GM23338 (cell line): Measurements from ENCODE around the gene C19orf47. TPM values are rescaled to one million over a fixed set of nuclear protein-coding genes. Genes with fewer than 3 reads are reported as not detected.

Experiments used
- ATAC-seq: fragments of 200-7000 bp; cut with Tn5 transposase; 3 replicates; pipeline ENCODE4 v1.9.1; 2020
- DNase-seq: peaks from one replicate; pipeline ENCODE4 v3.0.0-alpha.2; 2015; ENCODE audit warnings: low spot score
- H2AFZ ChIP-seq: fragments of 200-600 bp; sonication (generic); 2 replicates; pipeline ENCODE4 v1.8.0; 2016; ENCODE audit warnings: antibody characterized with exemption, mild to moderate bottlenecking, moderate library complexity
- H3F3A ChIP-seq: fragments of 200-600 bp; sonication (generic); replicated peaks from 2 replicates; pipeline ENCODE4 v1.8.0; 2017; ENCODE audit warnings: antibody characterized with exemption, mixed run types, low read depth
- H3K27ac ChIP-seq: fragments of 200-600 bp; sonication (generic); 2 replicates; pipeline ENCODE4 v1.6.1; 2016; ENCODE audit warnings: low read depth
- H3K27me3 ChIP-seq: fragments of 200-600 bp; sonication (generic); 2 replicates; pipeline ENCODE4 v1.8.0; 2016; ENCODE audit warnings: mild to moderate bottlenecking, mixed run types, moderate library complexity; ENCODE audit not compliant: insufficient read depth
- H3K36me3 ChIP-seq: fragments of 200-600 bp; sonication (generic); 2 replicates; pipeline ENCODE4 v1.8.0; 2016; ENCODE audit warnings: mild to moderate bottlenecking; ENCODE audit not compliant: insufficient read depth
- H3K4me1 ChIP-seq: fragments of 200-600 bp; sonication (generic); 2 replicates; pipeline ENCODE4 v1.8.0; 2016; ENCODE audit warnings: mild to moderate bottlenecking, moderate library complexity; ENCODE audit not compliant: insufficient read depth
- H3K4me2 ChIP-seq: fragments of 200-600 bp; sonication (generic); 2 replicates; pipeline ENCODE4 v1.7.1; 2017; ENCODE audit warnings: mixed run types
- H3K4me3 ChIP-seq: fragments of 200-600 bp; sonication (generic); 2 replicates; pipeline ENCODE4 v1.6.1; 2016; ENCODE audit warnings: mixed run types
- H3K79me2 ChIP-seq: fragments of 200-600 bp; sonication (generic); replicated peaks from 2 replicates; pipeline ENCODE4 v1.8.0; 2017; ENCODE audit warnings: mild to moderate bottlenecking; ENCODE audit not compliant: insufficient read depth
- H3K9me2 ChIP-seq: fragments of 200-600 bp; sonication (generic); 2 replicates; pipeline ENCODE4 v1.8.0; 2017; ENCODE audit not compliant: insufficient read depth
- H4K20me1 ChIP-seq: fragments of 200-600 bp; sonication (generic); replicated peaks from 2 replicates; pipeline ENCODE4 v1.8.0; 2017; ENCODE audit warnings: mild to moderate bottlenecking; ENCODE audit not compliant: insufficient read depth
- H3K27ac Mint-ChIP-seq: 2 replicates; pipeline ENCODE4 v1.8.0; 2020; ENCODE audit warnings: inconsistent platforms, mild to moderate bottlenecking, moderate library complexity, mixed read lengths
- H3K27me3 Mint-ChIP-seq: 3 replicates; pipeline ENCODE4 v1.8.0; 2022; ENCODE audit warnings: low read depth, mild to moderate bottlenecking, moderate library complexity, mixed read lengths, inconsistent platforms; ENCODE audit not compliant: insufficient read depth, poor library complexity
- H3K36me3 Mint-ChIP-seq: 3 replicates; pipeline ENCODE4 v1.8.0; 2021; ENCODE audit warnings: low read depth, mild to moderate bottlenecking, inconsistent platforms, moderate library complexity, mixed read lengths
- H3K4me1 Mint-ChIP-seq: 3 replicates; pipeline ENCODE4 v1.8.0; 2020; ENCODE audit warnings: mild to moderate bottlenecking, inconsistent platforms, mixed read lengths
- H3K4me3 Mint-ChIP-seq: 3 replicates; pipeline ENCODE4 v1.8.0; 2021; ENCODE audit warnings: moderate library complexity, mild to moderate bottlenecking, inconsistent platforms, mixed read lengths
- H3K9me3 Mint-ChIP-seq: 3 replicates; pipeline ENCODE4 v1.8.0; 2020; ENCODE audit warnings: moderate library complexity, mild to moderate bottlenecking, inconsistent platforms, mixed read lengths
- CREB1 ChIP-seq: fragments of 250-450 bp; sonication (Bioruptor Pico); IDR thresholded peaks from 2 replicates; pipeline ENCODE4 v1.5.0; 2020; ENCODE audit warnings: low read depth, mild to moderate bottlenecking, moderate library complexity
- CTCF ChIP-seq, 2 experiments: fragments of 200-600 bp in 1 of 2; sonication (generic) in 1 of 2; conservative IDR thresholded peaks; 2 replicates each; pipeline versions ENCODE4 v1.5.1 to v1.6.1; 2016 to 2017; ENCODE audit warnings: antibody characterized with exemption in 2 of 2, low read depth in 2 of 2, mild to moderate bottlenecking in 2 of 2, moderate library complexity in 1 of 2
- EZH2 ChIP-seq: fragments of 200-600 bp; sonication (generic); IDR thresholded peaks from one replicate; pipeline ENCODE4 v1.8.0; 2017; ENCODE audit warnings: antibody characterized with exemption, mild to moderate bottlenecking, low read depth; ENCODE audit not compliant: unreplicated experiment
- EZH2phosphoT487 ChIP-seq: fragments of 200-600 bp; sonication (generic); IDR thresholded peaks from one replicate; pipeline ENCODE4 v1.8.1; 2018; ENCODE audit warnings: antibody characterized with exemption; ENCODE audit not compliant: unreplicated experiment
- JUNB ChIP-seq: IDR thresholded peaks from one replicate; pipeline ENCODE4 v1.6.1; 2016; ENCODE audit warnings: antibody characterized with exemption; ENCODE audit not compliant: unreplicated experiment
- NANOG ChIP-seq: IDR thresholded peaks from 2 replicates; pipeline ENCODE4 v1.6.1; 2016; ENCODE audit warnings: antibody characterized with exemption, borderline replicate concordance
- POLR2AphosphoS5 ChIP-seq: IDR thresholded peaks from 2 replicates; pipeline ENCODE4 v1.6.1; 2016; ENCODE audit warnings: antibody characterized with exemption, low read depth
- REST ChIP-seq: IDR thresholded peaks from one replicate; pipeline ENCODE4 v1.6.1; 2018; ENCODE audit warnings: antibody characterized with exemption; ENCODE audit not compliant: unreplicated experiment
- STAT1 ChIP-seq: IDR thresholded peaks from one replicate; pipeline ENCODE4 v1.6.1; 2016; ENCODE audit warnings: antibody characterized with exemption; ENCODE audit not compliant: unreplicated experiment
- ZNF114 ChIP-seq: fragments of 250-450 bp; sonication (Bioruptor Pico); IDR thresholded peaks from 2 replicates; pipeline ENCODE4 v1.5.0; 2020; ENCODE audit warnings: mild to moderate bottlenecking, moderate library complexity
- ZNF331 ChIP-seq: fragments of 250-450 bp; sonication (Bioruptor Pico); IDR thresholded peaks from 2 replicates; pipeline ENCODE4 v1.5.0; 2020; ENCODE audit warnings: low read depth, mild to moderate bottlenecking, moderate library complexity
- ZNF462 ChIP-seq: fragments of 250-450 bp; sonication (Bioruptor Pico); IDR thresholded peaks from 2 replicates; pipeline ENCODE4 v1.5.0; 2020; ENCODE audit warnings: mild to moderate bottlenecking, moderate library complexity
- polyA plus RNA-seq: library from polyadenylated mRNA; unstranded; fragments of >200 nt; fragmentation: Nextera tagmentation; extraction: Ambion mirVana; gene quantifications from 2 replicates; pipeline ENCODE4 v1.2.1, GENCODE V29; 2016
- total RNA-seq: library from RNA; depleted of rRNA; stranded (reverse); fragments of >200 nt; shearing (Covaris generic); gene quantifications from 2 replicates; pipeline ENCODE4 v1.2.3, GENCODE V29; 2014
- TF ChIP-seq, protein P1 (sequence below): IDR thresholded peaks from 2 replicates; pipeline ENCODE4 v1.6.1; 2016; ENCODE audit warnings: antibody characterized with exemption

Gene C19orf47
- total and polyA plus RNA-seq, 2 experiments from 2014 or later: 13.1 to 26.6 TPM

DNA sequence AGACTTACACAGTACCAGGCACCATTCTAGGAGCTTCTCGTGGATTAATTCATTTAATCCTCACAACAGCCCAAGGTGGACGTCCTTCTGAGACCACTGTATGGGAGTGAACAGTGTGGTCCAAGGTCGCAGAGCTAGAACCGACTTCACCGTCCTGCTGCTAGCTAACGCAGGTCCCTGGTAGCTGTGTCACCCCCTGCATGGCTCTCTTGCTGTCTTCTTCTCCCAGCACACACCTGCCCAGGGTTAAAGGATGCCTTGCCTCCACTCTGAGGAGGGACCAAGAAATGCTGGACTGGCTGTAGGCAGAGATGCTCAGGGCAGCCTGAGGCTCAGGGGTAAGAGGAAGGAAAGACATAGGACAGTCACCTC lies 66.0 kb downstream of the C19orf47 start:
- Histone ChIP-seq H3K4me2 (no peak overlapping the region), H3K36me3 (no peaks in the 10 kb centered on the region), H3F3A (peaks cover 12% of the 10 kb centered on the region), H3K4me1 (peaks cover 17% of the 10 kb centered on the region), H3K27ac (no peak overlapping the region), H3K79me2 (peaks cover 71% of the 10 kb centered on the region), H3K9me2 (no peaks in the 10 kb centered on the region), H2AFZ (no peak overlapping the region), H3K4me3 (no peak overlapping the region), H4K20me1 (0 out of 2 replicates have a peak, but pooled peaks cover 5% of the 10 kb centered on the region), H3K27me3 (no peaks in the 10 kb centered on the region)
- H3K27ac Mint-ChIP-seq: no peak overlapping the region; the same call in 1 of the 2 replicates
- TF ChIP-seq REST (no peak), CTCF (conservative IDR thresholded peaks at IDR 0.05; ENCODE audit: low read depth in 2 of 2) (no peak), POLR2AphosphoS5 (no peak), ZNF331 (CRISPR knock-in tag) (no peak), CREB1 (CRISPR knock-in tag) (no peak), ZNF114 (CRISPR knock-in tag) (no peak), EZH2phosphoT487 (no peak), ZNF462 (CRISPR knock-in tag) (no peak), EZH2 (no peak), NANOG (no peak), STAT1 (no peak), JUNB (no peak)
- TF ChIP-seq, protein P1, sequence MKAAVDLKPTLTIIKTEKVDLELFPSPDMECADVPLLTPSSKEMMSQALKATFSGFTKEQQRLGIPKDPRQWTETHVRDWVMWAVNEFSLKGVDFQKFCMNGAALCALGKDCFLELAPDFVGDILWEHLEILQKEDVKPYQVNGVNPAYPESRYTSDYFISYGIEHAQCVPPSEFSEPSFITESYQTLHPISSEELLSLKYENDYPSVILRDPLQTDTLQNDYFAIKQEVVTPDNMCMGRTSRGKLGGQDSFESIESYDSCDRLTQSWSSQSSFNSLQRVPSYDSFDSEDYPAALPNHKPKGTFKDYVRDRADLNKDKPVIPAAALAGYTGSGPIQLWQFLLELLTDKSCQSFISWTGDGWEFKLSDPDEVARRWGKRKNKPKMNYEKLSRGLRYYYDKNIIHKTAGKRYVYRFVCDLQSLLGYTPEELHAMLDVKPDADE: no peak
- H3K4me3 Mint-ChIP-seq: no peak overlapping the region
- no peaks in the 10 kb centered on the region for H3K36me3 Mint-ChIP-seq
- ATAC-seq (no peak), DNase-seq (no peak)
- peaks cover 15% of the 10 kb centered on the region for H3K27me3 Mint-ChIP-seq
- H3K9me3 Mint-ChIP-seq: peaks cover 3% of the 10 kb centered on the region; the same call in 2 of the 3 replicates
- H3K4me1 Mint-ChIP-seq: peaks cover 55% of the 10 kb centered on the region
